GM12872 (cell line): Measurements from ENCODE around the gene THSD7A.

Experiments used
- TF ChIP-seq, protein P1 (sequence below): IDR thresholded peaks from 3 replicates; pipeline ENCODE4 v1.5.1; 2011; ENCODE audit warnings: low read depth, mild to moderate bottlenecking, low read length, moderate library complexity; ENCODE audit not compliant: insufficient read depth

THSD7A gene

GRCh38 chr7:11831156-11831735, 752 bp downstream of the THSD7A start:
- TF ChIP-seq, protein P1, sequence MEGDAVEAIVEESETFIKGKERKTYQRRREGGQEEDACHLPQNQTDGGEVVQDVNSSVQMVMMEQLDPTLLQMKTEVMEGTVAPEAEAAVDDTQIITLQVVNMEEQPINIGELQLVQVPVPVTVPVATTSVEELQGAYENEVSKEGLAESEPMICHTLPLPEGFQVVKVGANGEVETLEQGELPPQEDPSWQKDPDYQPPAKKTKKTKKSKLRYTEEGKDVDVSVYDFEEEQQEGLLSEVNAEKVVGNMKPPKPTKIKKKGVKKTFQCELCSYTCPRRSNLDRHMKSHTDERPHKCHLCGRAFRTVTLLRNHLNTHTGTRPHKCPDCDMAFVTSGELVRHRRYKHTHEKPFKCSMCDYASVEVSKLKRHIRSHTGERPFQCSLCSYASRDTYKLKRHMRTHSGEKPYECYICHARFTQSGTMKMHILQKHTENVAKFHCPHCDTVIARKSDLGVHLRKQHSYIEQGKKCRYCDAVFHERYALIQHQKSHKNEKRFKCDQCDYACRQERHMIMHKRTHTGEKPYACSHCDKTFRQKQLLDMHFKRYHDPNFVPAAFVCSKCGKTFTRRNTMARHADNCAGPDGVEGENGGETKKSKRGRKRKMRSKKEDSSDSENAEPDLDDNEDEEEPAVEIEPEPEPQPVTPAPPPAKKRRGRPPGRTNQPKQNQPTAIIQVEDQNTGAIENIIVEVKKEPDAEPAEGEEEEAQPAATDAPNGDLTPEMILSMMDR: no peak

- TF ChIP-seq, protein P1: no peak
These were observed 1.3 kb downstream of the THSD7A start for GRCh38 chr7:11830582-11831155.

DNA sequence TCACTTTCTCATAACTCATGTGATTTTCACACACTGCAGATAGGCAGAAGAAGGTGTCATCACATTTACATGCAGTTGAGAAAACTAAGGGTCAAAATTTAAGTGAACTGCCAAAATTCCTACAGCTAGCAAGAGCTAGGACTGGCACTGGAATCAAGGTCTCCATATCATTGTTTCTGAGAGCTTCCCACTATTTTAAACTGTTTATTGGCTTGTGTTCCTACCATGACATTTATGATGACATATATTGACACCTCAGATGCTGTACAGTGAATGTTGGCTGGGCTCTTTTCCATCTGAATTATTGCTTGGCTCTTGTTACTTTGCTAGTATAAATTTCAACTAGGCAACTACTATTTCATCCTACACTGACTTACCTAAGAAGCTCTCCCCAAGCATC, 2.0 kb downstream of the THSD7A start:
- TF ChIP-seq, protein P1: no peak

GRCh38 chr7:11819947-11820346, 12.1 kb downstream of the THSD7A start:
- TF ChIP-seq, protein P1: no peak

- TF ChIP-seq, protein P1: no peak
These were observed 12.7 kb downstream of the THSD7A start for GRCh38 chr7:11819271-11819670.

DNA sequence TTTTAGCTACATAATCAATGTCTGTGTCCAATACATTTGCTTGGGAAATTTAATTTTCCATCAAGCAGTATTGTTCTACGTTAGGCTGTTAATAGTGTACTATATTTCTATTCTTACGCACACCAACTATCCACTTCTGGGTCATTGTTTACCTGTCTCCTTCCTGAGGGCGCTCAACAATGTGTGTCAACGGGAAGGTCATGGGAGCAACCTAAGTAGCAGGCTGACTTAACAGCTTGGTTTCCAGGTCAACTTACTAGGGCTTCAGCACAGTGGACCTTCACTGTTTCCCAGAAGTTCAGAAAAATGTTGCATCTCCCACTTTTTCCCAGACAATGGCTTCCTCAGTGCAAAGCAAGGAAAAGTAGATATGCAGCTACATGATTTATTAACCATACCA, 13.7 kb downstream of the THSD7A start:
- TF ChIP-seq, protein P1: no peak

- TF ChIP-seq, protein P1: no peak
These were observed 14.8 kb downstream of the THSD7A start for GRCh38 chr7:11817111-11817740.
